Keratinocyte (primary cell): ENCODE measurements around the gene CA9. TPM values are rescaled to one million over a fixed set of nuclear protein-coding genes. Genes with fewer than 3 reads are reported as not detected.
A peak's percentile ranks its signal among the peaks of the same experiment; 100 is the strongest.

Source experiments
- DNase-seq: peaks from one replicate; pipeline ENCODE4 v3.0.0-alpha.2; 2011; ENCODE audit warnings: low read depth, missing footprints, low spot score
- FAIRE-seq: peaks from 2 replicates; lab custom pipeline; 2011; peaks lifted over from hg19 to GRCh38; lab: Jason Lieb, UNC
- H2AFZ ChIP-seq: 2 replicates; pipeline ENCODE4 v1.6.0; 2012; ENCODE audit warnings: low read length, control low read depth, inconsistent platforms; ENCODE audit not compliant: control insufficient read depth
- H3K27ac ChIP-seq: 2 replicates; pipeline ENCODE4 v1.5.1; 2011; ENCODE audit warnings: low read length; ENCODE audit not compliant: control insufficient read depth, insufficient read depth
- H3K27me3 ChIP-seq: 3 replicates; pipeline ENCODE4 v1.6.0; 2011; ENCODE audit warnings: low read length; ENCODE audit not compliant: control insufficient read depth, insufficient read depth; ENCODE audit errors: extremely low read depth
- H3K36me3 ChIP-seq, 2 experiments: 2 replicates in 1 of 2; 3 replicates in 1 of 2; pipeline ENCODE4 v1.5.1; 2011; ENCODE audit warnings: low read length in 2 of 2, mild to moderate bottlenecking in 1 of 2; ENCODE audit not compliant: control insufficient read depth in 2 of 2, insufficient read depth in 2 of 2; ENCODE audit errors: extremely low read depth in 1 of 2
- H3K4me1 ChIP-seq: 3 replicates; pipeline ENCODE4 v1.5.1; 2011; ENCODE audit warnings: low read length; ENCODE audit not compliant: control insufficient read depth, insufficient read depth; ENCODE audit errors: extremely low read depth
- H3K4me2 ChIP-seq: 3 replicates; pipeline ENCODE4 v1.6.0; 2011; ENCODE audit warnings: low read depth, low read length; ENCODE audit not compliant: control insufficient read depth, insufficient read depth; ENCODE audit errors: extremely low read depth
- H3K4me3 ChIP-seq, 3 experiments: fragments of 200-600 bp in 1 of 3; sonication (generic) in 1 of 3; 2 replicates in 2 of 3; 3 replicates in 1 of 3; pipeline ENCODE4 v1.5.1; 2011 to 2016; ENCODE audit warnings: low read length in 3 of 3, mild to moderate bottlenecking in 3 of 3, control low read depth in 2 of 3, inconsistent platforms in 1 of 3, low read depth in 1 of 3, mixed read lengths in 1 of 3, mixed run types in 1 of 3, moderate library complexity in 1 of 3; ENCODE audit not compliant: control insufficient read depth in 2 of 3, insufficient read depth in 2 of 3; ENCODE audit errors: extremely low read depth in 1 of 3
- H3K79me2 ChIP-seq: 2 replicates; pipeline ENCODE4 v1.6.0; 2012; ENCODE audit warnings: low read length; ENCODE audit not compliant: control insufficient read depth, insufficient read depth
- H3K9ac ChIP-seq: 3 replicates; pipeline ENCODE4 v1.6.0; 2011; ENCODE audit warnings: low read length; ENCODE audit not compliant: control insufficient read depth, insufficient read depth; ENCODE audit errors: extremely low read depth
- H3K9me1 ChIP-seq: 3 replicates; pipeline ENCODE4 v1.6.0; 2011; ENCODE audit warnings: low read length; ENCODE audit not compliant: control insufficient read depth, insufficient read depth; ENCODE audit errors: extremely low read depth
- H3K9me3 ChIP-seq: 2 replicates; pipeline ENCODE4 v1.5.1; 2012; ENCODE audit warnings: low read depth, low read length; ENCODE audit not compliant: control insufficient read depth
- H4K20me1 ChIP-seq: 3 replicates; pipeline ENCODE4 v1.6.0; 2011; ENCODE audit warnings: low read length; ENCODE audit not compliant: control insufficient read depth, insufficient read depth; ENCODE audit errors: extremely low read depth
- CTCF ChIP-seq, 3 experiments: IDR thresholded peaks in 1 of 3; conservative IDR thresholded peaks in 1 of 3; optimal IDR thresholded peaks in 1 of 3; 2 replicates in 2 of 3; 3 replicates in 1 of 3; pipeline versions ENCODE3 to v1.5.1; 2011; ENCODE audit warnings: low read length in 3 of 3, mild to moderate bottlenecking in 3 of 3, moderate library complexity in 2 of 3, control low read depth in 1 of 3, inconsistent platforms in 1 of 3; ENCODE audit not compliant: insufficient read depth in 2 of 3; ENCODE audit errors: extremely low read depth in 1 of 3
- EZH2 ChIP-seq: IDR thresholded peaks from one replicate; pipeline ENCODE4 v1.6.1; 2012; ENCODE audit warnings: inconsistent platforms, mild to moderate bottlenecking, low read length, moderate library complexity
- dilution Hi-C: fragments of 300-500 bp; cut with MboI; formaldehyde crosslinking; loops from one replicate; pipeline ENCODE4 v1.7.0; 2020; ENCODE audit warnings: low sequenced_read_pairs; ENCODE audit not compliant: extremely low pct_ligation_motif_present
- polyA plus RNA-seq, 5 experiments: library from polyadenylated mRNA; depleted of rRNA in 3 of 5; stranded (reverse) in 3 of 5; stranded (forward) in 1 of 5; unstranded in 1 of 5; fragments of >200 nt; gene quantifications; 1 replicate in 1 of 5; 2 replicates in 3 of 5; 3 replicates in 1 of 5; pipeline versions ENCODE4 v1.2.1 to v1.2.3, GENCODE V29; 2011 to 2012; ENCODE audit warnings: missing spikeins in 2 of 5, low read depth in 1 of 5, low replicate concordance in 1 of 5

Gene CA9
- polyA plus RNA-seq, 1 donor (not counting 4 experiments of a cell fraction or from before 2014, with no cell fraction given) = 7.2 TPM

- no peak overlapping the region for H3K27ac ChIP-seq
- H3K4me3 ChIP-seq = no peak overlapping the region
- H3K4me1 ChIP-seq = peaks cover 29% of the 10 kb centered on the region
- H3K4me2 ChIP-seq = no peak overlapping the region
- H3K27me3 ChIP-seq = no peaks in the 10 kb centered on the region
- dilution Hi-C loops = no loop called here
- peaks cover 7% of the 10 kb centered on the region for H3K9me1 ChIP-seq
- DNase-seq (no peak), FAIRE-seq (no peak)
- H3K36me3 ChIP-seq = peaks cover 43 to 49% of the 10 kb centered on the region in 2 experiments
- TF ChIP-seq EZH2 = no peak
- TF ChIP-seq CTCF (optimal IDR thresholded peaks at IDR 0.05 in 1 of 3, IDR thresholded peaks at IDR 0.05 in 1 of 3, conservative IDR thresholded peaks at IDR 0.05 in 1 of 3; ENCODE audit: extremely low read depth in 1 of 3, insufficient read depth in 2 of 3, low read length in 3 of 3) = no peak
- peaks cover 49% of the 10 kb centered on the region for H3K79me2 ChIP-seq
- no peaks in the 10 kb centered on the region for H3K9me3 ChIP-seq
- H4K20me1 ChIP-seq = peaks cover 26% of the 10 kb centered on the region
- H2AFZ ChIP-seq = no peak overlapping the region
- H3K9ac ChIP-seq = no peak overlapping the region
Measured at GRCh38 chr9:35725362-35725761, 51.6 kb downstream of the CA9 start.

- FAIRE-seq = no peak
Measured at GRCh38 chr9:35726931-35727330, 53.2 kb downstream of the CA9 start.

More at GRCh38 chr9:35726931-35727330, 53.2 kb downstream of the CA9 start:
- TF ChIP-seq EZH2 = no peak
- peak in 1 of 3 experiments; percentile 30 for TF ChIP-seq CTCF (optimal IDR thresholded peaks at IDR 0.05 in 1 of 3, IDR thresholded peaks at IDR 0.05 in 1 of 3, conservative IDR thresholded peaks at IDR 0.05 in 1 of 3; ENCODE audit: extremely low read depth in 1 of 3, insufficient read depth in 2 of 3, low read length in 3 of 3)
- Histone ChIP-seq H3K79me2 (peaks cover 63% of the 10 kb centered on the region), H2AFZ (no peak overlapping the region), H4K20me1 (peaks cover 26% of the 10 kb centered on the region), H3K9ac (no peak overlapping the region), H3K27ac (no peak overlapping the region), H3K36me3 (peaks cover 31 to 34% of the 10 kb centered on the region in 2 experiments), H3K4me1 (peaks cover 36% of the 10 kb centered on the region), H3K4me3 (no peak overlapping the region), H3K9me3 (no peaks in the 10 kb centered on the region), H3K4me2 (no peak overlapping the region), H3K27me3 (no peaks in the 10 kb centered on the region), H3K9me1 (peaks cover 7% of the 10 kb centered on the region)
- dilution Hi-C loops = no loop called here
- no peak for DNase-seq
